Endometrium (tissue), 2 donors: ENCODE measurements around the gene UBFD1.
"Not testable (repeated sequence)": the region's sequence is repeated elsewhere in the genome, so short reads cannot be mapped to it uniquely, and the experiment has no call there.

ENCODE experiments used
- FAIRE-seq: peaks from 2 replicates; lab custom pipeline; 2012; peaks lifted over from hg19 to GRCh38; lab: Jason Lieb, UNC
- donor health status: control.
- donor health status: control.

Gene UBFD1

GRCh38 chr16:23567602-23568001, 10.1 kb downstream of the UBFD1 start:
- no peak for FAIRE-seq

DNA sequence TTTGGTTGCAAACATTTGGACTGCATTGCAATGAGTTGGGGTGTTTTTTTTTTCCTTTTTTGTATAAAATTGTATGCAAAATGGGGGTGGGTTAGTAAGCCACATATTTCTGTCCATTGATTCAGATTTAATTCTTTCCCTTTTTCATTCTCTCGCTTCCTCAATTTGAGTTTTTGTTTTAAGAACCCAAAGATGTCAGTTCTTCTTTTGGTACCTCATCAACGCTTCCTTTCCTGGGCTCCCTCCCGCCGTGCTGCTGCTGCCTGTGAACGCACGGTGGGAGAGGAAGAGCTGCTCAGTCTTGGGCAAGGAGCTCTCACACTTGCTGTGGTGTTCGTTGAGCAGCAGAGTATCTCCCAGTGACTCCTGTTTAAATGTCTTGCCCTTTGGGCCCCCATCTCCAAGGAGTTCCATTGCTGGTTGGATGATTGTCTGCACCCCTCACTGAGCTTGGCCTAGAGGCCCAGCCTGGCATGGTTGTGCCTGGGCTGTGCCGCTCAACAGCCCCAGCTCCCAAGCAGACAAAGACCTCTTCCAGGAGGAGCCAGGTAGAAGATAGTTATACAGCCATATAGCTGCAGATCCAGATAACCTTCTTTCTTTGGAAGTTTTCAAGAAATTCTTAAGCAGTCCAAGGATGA, 13.6 kb downstream of the UBFD1 start:
- FAIRE-seq: no peak

DNA sequence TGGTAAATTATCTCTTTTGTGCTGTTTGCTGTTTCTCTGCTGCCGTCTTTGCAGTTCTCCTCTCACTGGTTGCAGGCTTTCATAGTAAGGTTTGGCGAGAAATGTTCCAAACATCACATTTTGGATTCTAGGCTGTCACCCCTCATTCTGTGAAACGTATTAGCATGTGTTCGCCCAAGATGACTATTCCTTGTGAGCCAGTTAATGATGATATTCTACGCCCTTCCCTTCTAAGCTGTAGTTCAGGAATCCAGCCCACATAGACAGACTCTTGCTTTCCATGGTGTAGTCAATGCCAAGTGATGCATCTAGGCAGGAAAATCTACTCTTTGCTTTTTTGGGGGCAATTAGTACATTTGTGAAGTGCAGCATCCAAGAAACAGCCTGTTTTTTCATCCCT, 14.4 kb downstream of the UBFD1 start:
- no peak for FAIRE-seq

- FAIRE-seq: no peak
Observed at GRCh38 chr16:23572394-23572793, 14.9 kb downstream of the UBFD1 start.

DNA sequence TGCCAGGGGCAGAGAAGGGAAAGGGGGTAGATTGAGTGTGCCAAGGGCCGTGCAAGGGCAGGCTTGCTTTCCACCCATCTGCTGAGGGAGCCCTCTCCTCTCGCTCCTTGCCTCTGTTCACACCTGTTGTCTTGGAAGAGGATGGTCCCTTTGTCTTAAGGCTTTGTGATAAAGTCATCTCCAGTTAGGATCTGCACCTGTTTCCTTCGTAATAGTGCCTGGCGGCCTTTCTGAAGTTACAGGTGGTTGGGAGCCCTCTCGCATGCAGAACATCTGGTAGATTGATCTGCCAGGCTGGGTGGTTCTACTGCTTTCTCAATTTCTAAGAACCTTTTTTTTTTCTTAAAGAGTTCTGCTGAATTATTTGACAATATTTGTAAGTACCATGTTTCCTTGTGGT, 16.3 kb downstream of the UBFD1 start:
- FAIRE-seq: no peak

DNA sequence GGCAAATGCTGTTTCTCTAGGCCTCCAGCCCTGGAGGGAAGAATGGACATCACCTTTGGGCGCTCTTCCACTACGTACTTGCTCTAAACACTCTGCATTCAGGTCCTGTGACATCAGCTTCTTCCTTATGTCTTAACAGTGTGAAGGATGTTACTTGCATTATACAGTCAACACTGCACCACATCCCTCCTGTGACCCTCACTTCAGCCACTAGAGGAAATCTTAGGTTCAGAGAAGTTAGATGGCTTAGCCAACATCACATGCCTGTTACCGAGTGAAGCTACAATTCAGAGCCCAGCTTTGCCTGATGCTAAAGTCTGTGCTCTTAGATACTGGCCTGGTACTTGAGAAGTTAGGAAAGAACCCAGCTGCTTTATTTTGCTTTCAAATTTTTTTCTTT, 18.3 kb downstream of the UBFD1 start:
- FAIRE-seq: no peak

DNA sequence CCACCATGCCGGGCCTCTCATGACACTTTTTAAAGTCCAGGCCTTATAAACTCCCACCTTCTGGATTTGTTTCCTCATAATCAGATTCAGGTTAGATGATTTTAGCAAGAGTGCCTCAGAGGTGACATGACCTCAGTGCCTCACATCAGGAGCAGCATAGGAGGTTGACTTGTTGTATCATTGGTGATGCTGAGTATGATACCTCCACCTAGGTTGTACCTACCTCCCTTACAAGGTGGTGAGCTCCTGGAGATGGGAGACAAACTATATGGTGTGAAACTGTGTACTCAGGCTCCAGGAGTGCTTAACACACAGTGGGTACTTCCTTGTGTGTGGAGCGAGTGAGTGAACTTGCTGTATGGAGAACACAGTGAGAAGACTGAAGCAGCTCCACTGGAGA, 20.0 kb downstream of the UBFD1 start:
- FAIRE-seq: no peak

- no peak for FAIRE-seq
Observed at GRCh38 chr16:23578101-23578830, 20.7 kb downstream of the UBFD1 start.

- no peak for FAIRE-seq
Observed at GRCh38 chr16:23579371-23579770, 21.8 kb downstream of the UBFD1 start.

DNA sequence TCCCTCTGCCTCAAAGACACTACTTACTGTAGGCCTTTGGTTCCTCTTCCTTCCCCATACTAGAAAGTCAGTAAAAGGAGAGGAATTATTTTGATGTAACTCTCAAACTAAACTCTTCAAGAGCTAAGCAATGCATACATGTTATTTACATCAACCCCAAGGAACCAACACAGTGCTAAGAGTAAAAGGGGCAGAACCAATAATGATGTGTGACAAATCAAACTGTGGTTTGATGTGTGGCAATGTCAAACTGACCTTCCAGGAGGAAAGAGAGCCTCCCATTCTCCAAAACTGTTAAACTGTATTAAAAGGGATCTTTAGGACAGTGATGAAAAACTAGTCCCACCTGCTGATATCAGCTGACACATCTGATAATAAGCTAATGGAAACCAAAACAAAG, 22.9 kb downstream of the UBFD1 start:
- FAIRE-seq: no peak

- no peak for FAIRE-seq
Observed at GRCh38 chr16:23581764-23582163, 24.2 kb downstream of the UBFD1 start.

- FAIRE-seq: not testable (repeated sequence)
Observed at GRCh38 chr16:23583271-23583670, 25.7 kb downstream of the UBFD1 start.

- FAIRE-seq: no peak
Observed at GRCh38 chr16:23584186-23585076, 26.9 kb downstream of the UBFD1 start.

DNA sequence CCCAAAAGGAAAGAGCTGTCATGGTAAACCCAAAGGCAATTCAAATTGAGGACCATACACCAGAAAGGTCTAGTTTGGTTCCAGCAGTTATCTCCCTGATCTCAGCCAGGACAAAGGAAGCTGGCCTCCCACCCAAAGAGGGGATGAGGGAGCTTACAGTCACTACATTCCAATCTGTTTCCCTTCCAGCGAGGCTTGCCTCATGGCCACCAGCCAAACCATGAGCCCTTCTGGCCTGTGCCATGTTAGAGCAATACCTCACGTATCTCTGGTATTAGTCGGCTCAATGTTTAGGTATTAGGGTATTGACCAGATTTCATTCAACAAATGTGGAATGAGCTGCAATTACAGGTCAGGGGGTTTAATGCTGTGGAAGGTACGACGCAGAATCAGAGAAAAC, 30.2 kb downstream of the UBFD1 start:
- no peak for FAIRE-seq

DNA sequence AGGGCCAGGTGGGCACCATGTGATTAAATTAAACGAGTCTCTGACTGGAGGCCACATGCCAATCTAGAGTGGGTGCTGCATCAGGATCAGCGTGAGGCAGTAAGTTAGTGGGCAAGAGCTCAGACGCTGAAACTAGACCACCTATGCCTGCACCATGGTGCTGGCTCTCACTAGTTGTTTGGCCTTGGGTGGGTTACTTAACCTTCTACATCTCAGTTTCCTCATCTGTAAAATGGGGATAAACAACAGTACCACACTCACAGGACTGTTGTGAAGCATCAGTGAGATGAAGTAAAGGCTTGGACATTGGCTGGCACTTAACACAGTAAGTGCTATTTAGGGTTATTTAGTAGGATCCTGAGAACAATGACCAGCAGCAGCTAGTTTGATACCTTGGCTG, 32.7 kb downstream of the UBFD1 start:
- no peak for FAIRE-seq

- no peak for FAIRE-seq
Observed at GRCh38 chr16:23594186-23594585, 36.7 kb downstream of the UBFD1 start.

GRCh38 chr16:23595246-23595950, 37.9 kb downstream of the UBFD1 start:
- no peak for FAIRE-seq

DNA sequence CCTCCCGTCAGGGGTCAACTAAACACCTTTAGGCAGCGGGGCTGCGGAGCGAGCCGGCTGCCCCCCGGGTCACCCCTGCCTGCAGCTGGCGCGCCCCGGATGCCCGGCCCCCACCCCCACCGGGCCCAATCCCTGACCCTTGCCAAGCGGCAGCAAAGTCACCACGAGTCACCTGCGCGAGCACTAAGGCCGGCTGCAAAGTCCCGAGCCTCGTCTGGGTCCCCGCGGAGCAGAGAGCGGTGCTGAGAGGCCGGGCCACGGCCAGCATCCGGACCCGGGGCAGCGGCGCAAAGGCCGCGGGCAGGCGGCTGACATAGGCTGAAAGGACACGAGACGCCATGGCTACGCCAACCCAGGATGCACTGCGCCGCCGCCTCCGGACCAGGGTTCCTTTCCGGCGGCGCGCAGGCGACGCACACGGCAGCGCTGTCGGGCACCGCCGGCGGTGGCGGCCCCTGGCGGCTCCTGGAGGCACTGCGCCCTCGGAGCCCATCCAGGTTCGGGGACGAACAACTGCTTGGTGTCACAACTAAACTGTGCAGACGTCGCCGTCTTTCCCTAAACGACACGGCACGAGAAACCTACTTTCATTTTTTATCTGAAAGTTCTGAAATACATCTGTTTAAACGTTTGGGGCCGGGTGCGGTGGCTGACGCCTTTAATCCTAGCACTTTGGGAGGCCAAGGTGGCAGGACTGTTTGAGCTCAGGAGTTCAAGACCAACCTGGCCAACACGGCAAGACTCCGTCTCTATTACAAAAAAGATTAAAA, 38.6 kb downstream of the UBFD1 start, which contains the start of gene NDUFAB1:
TSS of gene NDUFAB1 (minus strand) at position 366 of the 770 bp plus-strand sequence. CDS start at position 340, 26 bp downstream.
- FAIRE-seq: no peak

GRCh38 chr16:23597003-23597756, 39.7 kb downstream of the UBFD1 start:
- FAIRE-seq: no peak

DNA sequence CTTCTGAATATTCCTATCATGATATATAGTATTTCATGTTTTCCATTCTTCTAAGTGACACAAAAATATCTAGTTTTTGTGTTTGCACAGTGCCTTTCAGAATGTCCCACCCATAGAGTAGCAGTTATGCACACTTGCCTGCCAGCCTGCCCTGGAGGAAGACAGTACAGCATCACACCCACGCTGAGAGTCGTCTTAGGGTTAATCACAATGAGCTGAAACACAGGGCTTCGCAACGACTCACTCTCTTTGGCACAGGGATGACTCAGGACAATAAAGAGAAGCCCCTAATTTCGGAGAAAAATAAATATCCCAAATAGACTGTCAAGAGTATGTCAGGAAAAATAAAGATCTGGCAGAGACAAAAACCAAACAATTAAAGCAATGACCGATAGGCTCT, 50.2 kb downstream of the UBFD1 start:
- FAIRE-seq: no peak

- no peak for FAIRE-seq
Observed at GRCh38 chr16:23608194-23608593, 50.7 kb downstream of the UBFD1 start.
